ENCODE results near the gene ZNF616.

DNA sequence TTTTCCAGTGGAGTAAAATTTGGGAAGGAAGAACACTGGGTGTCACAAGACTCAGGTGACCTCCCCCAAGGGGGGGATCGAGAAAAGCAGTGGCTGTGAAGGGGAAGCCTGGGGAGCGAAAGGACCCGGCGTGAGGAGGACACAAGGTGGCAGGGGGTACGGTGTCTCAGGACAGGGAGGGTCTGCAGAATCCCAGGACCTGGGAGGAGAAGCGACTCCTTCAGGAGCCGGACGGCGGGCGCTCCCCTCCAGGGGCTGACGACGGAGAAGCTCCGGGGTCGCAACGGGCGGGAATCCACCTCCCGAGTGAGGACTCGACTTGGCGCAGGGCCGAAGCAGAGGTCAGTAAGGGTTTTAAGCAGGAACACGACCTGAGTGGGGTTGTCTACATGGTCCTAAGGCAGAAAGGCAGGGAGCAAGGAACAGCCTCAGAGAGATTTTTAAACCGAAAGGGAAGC lies 31.2 kb upstream of the ZNF616 start:
- TF ChIP-seq, protein P1, sequence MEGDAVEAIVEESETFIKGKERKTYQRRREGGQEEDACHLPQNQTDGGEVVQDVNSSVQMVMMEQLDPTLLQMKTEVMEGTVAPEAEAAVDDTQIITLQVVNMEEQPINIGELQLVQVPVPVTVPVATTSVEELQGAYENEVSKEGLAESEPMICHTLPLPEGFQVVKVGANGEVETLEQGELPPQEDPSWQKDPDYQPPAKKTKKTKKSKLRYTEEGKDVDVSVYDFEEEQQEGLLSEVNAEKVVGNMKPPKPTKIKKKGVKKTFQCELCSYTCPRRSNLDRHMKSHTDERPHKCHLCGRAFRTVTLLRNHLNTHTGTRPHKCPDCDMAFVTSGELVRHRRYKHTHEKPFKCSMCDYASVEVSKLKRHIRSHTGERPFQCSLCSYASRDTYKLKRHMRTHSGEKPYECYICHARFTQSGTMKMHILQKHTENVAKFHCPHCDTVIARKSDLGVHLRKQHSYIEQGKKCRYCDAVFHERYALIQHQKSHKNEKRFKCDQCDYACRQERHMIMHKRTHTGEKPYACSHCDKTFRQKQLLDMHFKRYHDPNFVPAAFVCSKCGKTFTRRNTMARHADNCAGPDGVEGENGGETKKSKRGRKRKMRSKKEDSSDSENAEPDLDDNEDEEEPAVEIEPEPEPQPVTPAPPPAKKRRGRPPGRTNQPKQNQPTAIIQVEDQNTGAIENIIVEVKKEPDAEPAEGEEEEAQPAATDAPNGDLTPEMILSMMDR (IDR thresholded peaks at IDR 0.05) = no peak
- TF ChIP-seq POLR2A (IDR thresholded peaks at IDR 0.05) = no peak
